ENCODE data around the gene ADH1A. TPM values are rescaled to one million over a fixed set of nuclear protein-coding genes. Genes with fewer than 3 reads are reported as not detected.

The ADH1A gene
- total RNA-seq, 1 experiment from 2014 or later: not detected

DNA sequence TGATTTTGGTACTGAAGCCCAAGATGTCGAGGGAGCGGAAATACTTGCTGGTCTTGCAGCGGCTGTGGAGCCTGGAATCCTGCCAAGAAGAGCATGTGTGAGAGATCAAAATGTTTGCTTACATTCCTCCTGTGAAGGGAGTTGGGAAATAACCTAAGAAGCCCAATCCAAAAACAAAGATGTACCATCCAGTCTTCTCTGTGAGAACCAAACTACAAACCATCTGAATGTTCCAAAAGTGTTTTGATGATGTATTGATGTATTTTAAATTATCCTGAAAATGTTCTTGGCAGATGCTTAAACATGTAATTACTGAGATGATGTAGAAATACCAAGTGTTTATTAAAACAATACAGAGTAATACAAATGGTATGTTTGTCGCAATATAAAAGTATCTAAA lies 10.1 kb upstream of the ADH1A start:
- ChIA-PET RAD21 (ENCODE audit: low non-redundant PET in 1 of 2, low total read pairs in 2 of 2, uncharacterized antibody in 2 of 2, unreplicated experiment in 2 of 2) (no interaction called here), POLR2A (no interaction called here), CTCF (no interaction called here)
- DNase-seq (ENCODE audit: low read depth, low spot score) (no peak), ATAC-seq (no peak)
- Histone ChIP-seq H3K9me3 (ENCODE audit: control insufficient read depth in 1 of 2, insufficient read depth in 1 of 2, low read depth in 1 of 2, low read length in 2 of 2) (no peaks in the 10 kb centered on the region), H3K9ac (ENCODE audit: low read length) (no peak overlapping the region), H3K27ac (ENCODE audit: low read depth, low read length) (no peak overlapping the region), H3K79me2 (ENCODE audit: insufficient read depth, low read length) (no peaks in the 10 kb centered on the region), H3K4me2 (ENCODE audit: low read length) (no peak overlapping the region), H3K36me3 (ENCODE audit: control insufficient read depth in 1 of 2, insufficient read depth in 2 of 2, low read length in 2 of 2) (no peaks in the 10 kb centered on the region), H3K27me3 (ENCODE audit: insufficient read depth, low read length) (no peaks in the 10 kb centered on the region), H3K4me3 (replicated peaks in 1 of 2; ENCODE audit: low read depth in 1 of 2, low read length in 2 of 2) (no peak overlapping the region), H2AFZ (ENCODE audit: low read depth, low read length, poor library complexity, severe bottlenecking) (no peak overlapping the region), H3K4me1 (ENCODE audit: control insufficient read depth in 1 of 2, insufficient read depth in 2 of 2, low read length in 2 of 2) (no peaks in the 10 kb centered on the region), H3K9me2 (ENCODE audit: insufficient read depth) (no peaks in the 10 kb centered on the region), H4K20me1 (ENCODE audit: insufficient read depth) (no peaks in the 10 kb centered on the region)
- BruUV-seq (replicated peaks): no TSS peak
- TF ChIP-seq SP1 (IDR thresholded peaks at IDR 0.05; ENCODE audit: low read depth): no peak
- no peak for TF ChIP-seq EZH2phosphoT487 (IDR thresholded peaks at IDR 0.05; ENCODE audit: borderline replicate concordance)
- TF ChIP-seq, protein P1, sequence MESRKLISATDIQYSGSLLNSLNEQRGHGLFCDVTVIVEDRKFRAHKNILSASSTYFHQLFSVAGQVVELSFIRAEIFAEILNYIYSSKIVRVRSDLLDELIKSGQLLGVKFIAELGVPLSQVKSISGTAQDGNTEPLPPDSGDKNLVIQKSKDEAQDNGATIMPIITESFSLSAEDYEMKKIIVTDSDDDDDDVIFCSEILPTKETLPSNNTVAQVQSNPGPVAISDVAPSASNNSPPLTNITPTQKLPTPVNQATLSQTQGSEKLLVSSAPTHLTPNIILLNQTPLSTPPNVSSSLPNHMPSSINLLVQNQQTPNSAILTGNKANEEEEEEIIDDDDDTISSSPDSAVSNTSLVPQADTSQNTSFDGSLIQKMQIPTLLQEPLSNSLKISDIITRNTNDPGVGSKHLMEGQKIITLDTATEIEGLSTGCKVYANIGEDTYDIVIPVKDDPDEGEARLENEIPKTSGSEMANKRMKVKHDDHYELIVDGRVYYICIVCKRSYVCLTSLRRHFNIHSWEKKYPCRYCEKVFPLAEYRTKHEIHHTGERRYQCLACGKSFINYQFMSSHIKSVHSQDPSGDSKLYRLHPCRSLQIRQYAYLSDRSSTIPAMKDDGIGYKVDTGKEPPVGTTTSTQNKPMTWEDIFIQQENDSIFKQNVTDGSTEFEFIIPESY (IDR thresholded peaks at IDR 0.05; ENCODE audit: extremely low read depth, insufficient replicate concordance, low read length): no peak
- TF ChIP-seq EGR1 (IDR thresholded peaks at IDR 0.05; ENCODE audit: low read depth): no peak
- TF ChIP-seq, protein P2, sequence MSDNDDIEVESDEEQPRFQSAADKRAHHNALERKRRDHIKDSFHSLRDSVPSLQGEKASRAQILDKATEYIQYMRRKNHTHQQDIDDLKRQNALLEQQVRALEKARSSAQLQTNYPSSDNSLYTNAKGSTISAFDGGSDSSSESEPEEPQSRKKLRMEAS (IDR thresholded peaks at IDR 0.05): no peak
- TF ChIP-seq YY1 (IDR thresholded peaks at IDR 0.05; ENCODE audit: extremely low read depth, insufficient replicate concordance, low read depth, low read length): no peak
- no peak for TF ChIP-seq POLR2A (IDR thresholded peaks at IDR 0.05; ENCODE audit: borderline replicate concordance, extremely low read depth, insufficient read depth, insufficient read length)
- no peak for TF ChIP-seq JUND (IDR thresholded peaks at IDR 0.05)
- no peak for TF ChIP-seq TCF7L2 (IDR thresholded peaks at IDR 0.05; ENCODE audit: borderline replicate concordance, extremely low read depth, insufficient read depth, insufficient read length)
- TF ChIP-seq ZNF274 (IDR thresholded peaks at IDR 0.05; ENCODE audit: low read depth, low read length): no peak
- no peak for TF ChIP-seq FOSL1 (IDR thresholded peaks at IDR 0.05; ENCODE audit: low read depth)
- TF ChIP-seq, protein P3, sequence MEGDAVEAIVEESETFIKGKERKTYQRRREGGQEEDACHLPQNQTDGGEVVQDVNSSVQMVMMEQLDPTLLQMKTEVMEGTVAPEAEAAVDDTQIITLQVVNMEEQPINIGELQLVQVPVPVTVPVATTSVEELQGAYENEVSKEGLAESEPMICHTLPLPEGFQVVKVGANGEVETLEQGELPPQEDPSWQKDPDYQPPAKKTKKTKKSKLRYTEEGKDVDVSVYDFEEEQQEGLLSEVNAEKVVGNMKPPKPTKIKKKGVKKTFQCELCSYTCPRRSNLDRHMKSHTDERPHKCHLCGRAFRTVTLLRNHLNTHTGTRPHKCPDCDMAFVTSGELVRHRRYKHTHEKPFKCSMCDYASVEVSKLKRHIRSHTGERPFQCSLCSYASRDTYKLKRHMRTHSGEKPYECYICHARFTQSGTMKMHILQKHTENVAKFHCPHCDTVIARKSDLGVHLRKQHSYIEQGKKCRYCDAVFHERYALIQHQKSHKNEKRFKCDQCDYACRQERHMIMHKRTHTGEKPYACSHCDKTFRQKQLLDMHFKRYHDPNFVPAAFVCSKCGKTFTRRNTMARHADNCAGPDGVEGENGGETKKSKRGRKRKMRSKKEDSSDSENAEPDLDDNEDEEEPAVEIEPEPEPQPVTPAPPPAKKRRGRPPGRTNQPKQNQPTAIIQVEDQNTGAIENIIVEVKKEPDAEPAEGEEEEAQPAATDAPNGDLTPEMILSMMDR (IDR thresholded peaks at IDR 0.05 in 2 of 3, conservative IDR thresholded peaks at IDR 0.05 in 1 of 3; ENCODE audit: borderline replicate concordance in 1 of 3, insufficient read depth in 1 of 3, low read depth in 2 of 3, low read length in 2 of 3): no peak
- TF ChIP-seq SIN3A (IDR thresholded peaks at IDR 0.05; ENCODE audit: low read depth): no peak
- TF ChIP-seq CEBPB (IDR thresholded peaks at IDR 0.05; ENCODE audit: low read depth): no peak
- intact Hi-C loops (cut with micrococcal nuclease): no loop called here

Data from HCT116 (cell line).